ENCODE results near the gene DENND1A.

- TF ChIP-seq EP300 (IDR thresholded peaks at IDR 0.05), result no peak
- no peak for TF ChIP-seq POLR2A (IDR thresholded peaks at IDR 0.05; ENCODE audit: low read depth)
- no peak for TF ChIP-seq CTCF (IDR thresholded peaks at IDR 0.05)
These were observed 588.1 kb downstream of the DENND1A start for GRCh38 chr9:123341816-123342215.
